GM19372 (cell line): Measurements from ENCODE around the gene RRP12.
A peak's percentile ranks its signal among the peaks of the same experiment; 100 is the strongest.

Experiments
- ATAC-seq: cut with Tn5 transposase; IDR thresholded peaks from one replicate; pipeline ENCODE4 v1.9.1; 2021; ENCODE audit warnings: mild to moderate bottlenecking, low read depth, moderate library complexity; ENCODE audit not compliant: unreplicated experiment

The RRP12 gene

GRCh38 chr10:97336942-97337831 is 64.0 kb downstream of the RRP12 start:
- no peak for ATAC-seq

GRCh38 chr10:97336446-97336845 is 64.7 kb downstream of the RRP12 start:
- no peak for ATAC-seq

- ATAC-seq, result no peak
Observed at GRCh38 chr10:97336006-97336405, 65.1 kb downstream of the RRP12 start.

- ATAC-seq, result no peak
Observed at GRCh38 chr10:97335188-97335619, 65.9 kb downstream of the RRP12 start.

- peak; percentile 73 for ATAC-seq
Observed at GRCh38 chr10:97334370-97335175, 66.6 kb downstream of the RRP12 start, which contains the start of gene FRAT2. Gene FRAT2 (minus strand): TSS chr10:97334729. CDS start chr10:97334572, 157 bp downstream.

GRCh38 chr10:97333601-97334369 is 67.4 kb downstream of the RRP12 start:
- ATAC-seq, result peak; percentile 22

- no peak for ATAC-seq
Observed at GRCh38 chr10:97333351-97333600, 67.9 kb downstream of the RRP12 start.

GRCh38 chr10:97332591-97333350 is 68.4 kb downstream of the RRP12 start:
- ATAC-seq, result no peak

- ATAC-seq, result no peak
Observed at GRCh38 chr10:97331153-97331703, 69.9 kb downstream of the RRP12 start.

- no peak for ATAC-seq
Observed at GRCh38 chr10:97329766-97330165, 71.4 kb downstream of the RRP12 start.

- ATAC-seq, result no peak
Observed at GRCh38 chr10:97328646-97329453, 72.3 kb downstream of the RRP12 start.

- ATAC-seq, result no peak
Observed at GRCh38 chr10:97327348-97328294, 73.5 kb downstream of the RRP12 start.

GRCh38 chr10:97325754-97326153 is 75.4 kb downstream of the RRP12 start:
- ATAC-seq, result no peak

- ATAC-seq, result no peak
Observed at GRCh38 chr10:97323501-97323900, 77.6 kb downstream of the RRP12 start.

- no peak for ATAC-seq
Observed at GRCh38 chr10:97321804-97322190, 79.3 kb downstream of the RRP12 start.

GRCh38 chr10:97321032-97321803 is 79.9 kb downstream of the RRP12 start:
- no peak for ATAC-seq

GRCh38 chr10:97320480-97321031 is 80.6 kb downstream of the RRP12 start:
- ATAC-seq, result no peak
